ENCODE results near the gene COX6B1.
A peak's percentile ranks its signal among the peaks of the same experiment; 100 is the strongest.

Gene COX6B1

DNA sequence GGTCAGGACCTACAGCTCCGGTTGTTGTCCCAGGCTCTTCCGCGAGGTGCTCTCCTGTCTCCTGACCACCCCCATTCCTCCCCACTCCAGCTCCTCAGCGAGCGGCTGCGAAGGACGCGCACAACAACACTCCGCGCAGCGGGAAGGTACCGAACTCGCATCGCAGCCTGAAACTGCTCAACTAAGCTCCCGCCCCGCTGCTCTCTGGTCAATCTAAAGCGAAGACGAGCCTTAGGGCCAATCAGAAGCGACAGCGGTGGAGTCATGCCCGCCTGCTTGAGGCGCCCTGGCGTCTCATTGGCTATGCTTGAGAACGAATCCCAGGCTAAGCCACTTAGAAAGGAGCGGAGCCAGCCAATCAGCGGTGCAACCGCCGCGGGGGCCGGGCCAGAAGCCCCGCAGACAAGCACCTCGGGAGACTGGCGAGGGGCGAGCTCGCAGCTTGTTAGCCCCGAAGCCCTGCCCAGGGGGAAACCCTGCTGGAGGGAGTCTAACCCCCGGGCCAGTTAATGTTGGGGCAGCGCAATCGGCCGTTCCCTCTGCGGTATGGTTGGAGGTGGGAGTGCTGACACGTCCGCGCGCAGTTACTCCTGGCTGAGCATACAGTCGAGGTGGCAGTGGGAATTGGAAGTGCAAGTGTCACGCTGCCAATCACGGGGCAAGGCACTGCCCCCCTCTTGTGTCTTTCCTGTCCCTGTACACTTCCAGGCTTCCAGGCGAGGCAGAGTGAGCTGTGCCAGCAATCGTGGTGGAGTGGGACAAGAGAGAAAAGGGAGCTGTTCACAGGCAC is 54.3 kb downstream of the COX6B1 start:
- peak; percentile 99 for DNase-seq (ENCODE audit: insufficient read length, low spot score)
- TF ChIP-seq POLR2A (IDR thresholded peaks at IDR 0.05; ENCODE audit: low read depth, low read length): peak; percentile 57
- FAIRE-seq: peak; percentile 53

GRCh38 chr19:35703343-35703742 is 55.2 kb downstream of the COX6B1 start:
- TF ChIP-seq POLR2A (IDR thresholded peaks at IDR 0.05; ENCODE audit: low read depth, low read length): no peak
- FAIRE-seq (no peak), DNase-seq (ENCODE audit: insufficient read length, low spot score) (no peak)

- FAIRE-seq (no peak), DNase-seq (ENCODE audit: insufficient read length, low spot score) (no peak)
- TF ChIP-seq POLR2A (IDR thresholded peaks at IDR 0.05; ENCODE audit: low read depth, low read length): no peak
Measured at GRCh38 chr19:35704218-35704617, 56.1 kb downstream of the COX6B1 start, which contains the start of gene ZBTB32. Gene ZBTB32, plus strand, starts transcription at chr19:35704558. Its CDS starts 10,069 bp downstream, at chr19:35714627.

Data from H54 (cell line).